CD4-positive, alpha-beta T cell treated with Interleukin-4 for 1 hour (primary cell): ENCODE results near the gene EIF4B.

Source experiments
- DNase-seq, 2 donors: peaks; one replicate each; pipeline ENCODE4 v3.0.0-alpha.2; 2020 to 2022

Gene EIF4B

GRCh38 chr12:53071591-53072551 lies 65.6 kb downstream of the EIF4B start:
- DNase-seq, result no peak

- DNase-seq, result no peak
Measured at GRCh38 chr12:53073881-53074280, 67.6 kb downstream of the EIF4B start.

- DNase-seq, result no peak
Measured at GRCh38 chr12:53074283-53074998, 68.2 kb downstream of the EIF4B start.

GRCh38 chr12:53074999-53075370 lies 68.7 kb downstream of the EIF4B start:
- DNase-seq, result no peak

- DNase-seq, result no peak
Measured at GRCh38 chr12:53076461-53076860, 70.2 kb downstream of the EIF4B start.

GRCh38 chr12:53077030-53077429 lies 70.8 kb downstream of the EIF4B start:
- no peak for DNase-seq

GRCh38 chr12:53078425-53079225 lies 72.4 kb downstream of the EIF4B start:
- peak in 1 of 2 donors; percentile 41 for DNase-seq

GRCh38 chr12:53079226-53080117 lies 73.2 kb downstream of the EIF4B start, which contains the start of gene SPRYD3:
SPRYD3 (minus strand) TSS chr12:53079390; CDS start chr12:53079333, 57 bp downstream.
- peak; percentile 96 to 98 for DNase-seq

GRCh38 chr12:53082637-53083175 lies 76.5 kb downstream of the EIF4B start:
- no peak for DNase-seq

- no peak for DNase-seq
Measured at GRCh38 chr12:53086361-53086760, 80.1 kb downstream of the EIF4B start.

- DNase-seq, result no peak
Measured at GRCh38 chr12:53090105-53090504, 83.8 kb downstream of the EIF4B start.

GRCh38 chr12:53090554-53090953 lies 84.3 kb downstream of the EIF4B start:
- no peak for DNase-seq

- no peak for DNase-seq
Measured at GRCh38 chr12:53091756-53092155, 85.5 kb downstream of the EIF4B start.
